IPS DF 6.9 (cell line): ENCODE data around the gene CUBN.

Experiments
- DNase-seq: peaks from one replicate; pipeline ENCODE4 v3.0.0-alpha.2; 2013; ENCODE audit warnings: low read depth, low spot score
- H3K27ac ChIP-seq: one replicate; pipeline ENCODE4 v1.5.1; 2013; ENCODE audit warnings: low read length, control low read depth
- H3K27me3 ChIP-seq: 2 replicates; pipeline ENCODE4 v1.6.1; 2013; ENCODE audit warnings: mild to moderate bottlenecking, low read length; ENCODE audit not compliant: control insufficient read depth, insufficient read depth
- H3K36me3 ChIP-seq: 2 replicates; pipeline ENCODE4 v1.6.1; 2013; ENCODE audit warnings: low read length; ENCODE audit not compliant: control insufficient read depth, insufficient read depth
- H3K4me1 ChIP-seq: 2 replicates; pipeline ENCODE4 v1.6.1; 2013; ENCODE audit warnings: low read length; ENCODE audit not compliant: control insufficient read depth, insufficient read depth
- H3K4me3 ChIP-seq: 2 replicates; pipeline ENCODE4 v1.5.1; 2013; ENCODE audit warnings: mild to moderate bottlenecking, low read length
- H3K9me3 ChIP-seq: 2 replicates; pipeline ENCODE4 v1.6.1; 2013; ENCODE audit warnings: low read length, inconsistent platforms; ENCODE audit not compliant: control insufficient read depth, insufficient read depth
- WGBS: extraction: QIAGEN DNeasy Blood & Tissue Kit; methylation state at CpG from one replicate; pipeline ENCODE4 v1.1.7; 2013; ENCODE audit warnings: mixed read lengths, missing lambda C conversion rate; ENCODE audit not compliant: insufficient read length, insufficient coverage; 5-methylcytosine and 5-hydroxymethylcytosine counted together

The CUBN gene

DNA sequence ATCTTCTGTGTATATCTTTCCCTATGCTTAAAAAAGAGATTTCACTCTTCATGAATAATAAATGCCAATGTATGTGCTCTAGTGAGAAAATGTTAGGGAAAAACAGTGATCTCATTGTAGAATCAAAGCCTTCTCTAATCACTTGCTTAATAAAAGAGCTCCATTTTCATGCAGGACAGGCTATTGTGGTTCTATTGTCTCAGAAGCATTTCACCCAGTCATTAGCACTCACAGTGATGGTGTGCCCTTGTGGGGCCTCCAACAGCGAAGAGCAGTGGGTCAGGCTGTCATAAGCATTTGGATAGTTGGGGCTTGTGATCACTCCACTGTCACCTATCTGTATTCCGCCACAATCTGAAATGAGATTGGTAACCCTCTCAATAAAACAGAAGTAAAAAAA, 228.5 kb downstream of the CUBN start:
- DNase-seq: no peak
- Histone ChIP-seq H3K9me3 (no peaks in the 10 kb centered on the region), H3K36me3 (no peaks in the 10 kb centered on the region), H3K27ac (no peak overlapping the region), H3K4me3 (no peak overlapping the region), H3K27me3 (no peaks in the 10 kb centered on the region), H3K4me1 (no peaks in the 10 kb centered on the region)
- no CpG with 5 or more reads among the region's 2 CpGs for WGBS

DNA sequence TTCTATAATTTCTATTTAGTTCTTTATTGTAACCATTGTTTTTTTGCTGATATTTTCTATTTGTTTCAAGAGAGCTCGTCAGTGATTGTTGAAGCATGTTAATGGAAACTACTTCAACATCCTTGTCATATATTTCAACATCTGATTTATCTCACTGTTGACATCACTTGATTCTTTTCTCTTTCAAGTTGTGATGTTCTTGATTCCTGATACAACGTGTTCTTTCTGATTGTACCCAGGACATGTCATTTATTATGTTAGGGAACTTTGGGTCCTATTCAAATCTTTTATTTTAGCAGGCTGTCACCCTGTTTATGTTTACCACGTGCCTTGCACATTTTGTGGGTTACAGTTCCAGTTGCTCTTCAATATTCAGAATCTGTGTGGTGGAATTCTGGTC, 232.6 kb downstream of the CUBN start:
- Histone ChIP-seq H3K9me3 (no peaks in the 10 kb centered on the region), H3K4me3 (no peak overlapping the region), H3K27ac (no peak overlapping the region), H3K27me3 (no peaks in the 10 kb centered on the region), H3K36me3 (no peaks in the 10 kb centered on the region), H3K4me1 (no peaks in the 10 kb centered on the region)
- WGBS: no CpG with 5 or more reads among the region's 3 CpGs
- no peak for DNase-seq

DNA sequence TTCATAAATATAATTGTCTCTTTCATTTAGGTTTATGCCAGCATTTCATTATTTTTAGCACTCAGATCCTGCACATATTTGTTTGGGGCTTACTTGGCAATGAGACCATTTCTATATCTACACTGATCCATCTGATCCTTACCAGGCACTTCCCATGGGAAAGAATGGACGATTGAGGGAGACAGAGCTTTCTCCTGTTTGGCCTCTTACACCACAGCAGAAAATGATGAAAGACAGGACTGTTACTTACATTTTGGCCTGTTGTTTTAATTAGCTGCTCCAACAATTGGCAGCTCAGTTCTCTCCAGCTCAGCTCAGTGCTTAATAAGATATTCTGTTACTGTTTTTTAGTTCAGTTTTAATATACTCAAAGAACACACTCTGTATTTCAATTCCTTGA, 234.8 kb downstream of the CUBN start:
- no CpG with 5 or more reads among the region's 1 CpG for WGBS

DNA sequence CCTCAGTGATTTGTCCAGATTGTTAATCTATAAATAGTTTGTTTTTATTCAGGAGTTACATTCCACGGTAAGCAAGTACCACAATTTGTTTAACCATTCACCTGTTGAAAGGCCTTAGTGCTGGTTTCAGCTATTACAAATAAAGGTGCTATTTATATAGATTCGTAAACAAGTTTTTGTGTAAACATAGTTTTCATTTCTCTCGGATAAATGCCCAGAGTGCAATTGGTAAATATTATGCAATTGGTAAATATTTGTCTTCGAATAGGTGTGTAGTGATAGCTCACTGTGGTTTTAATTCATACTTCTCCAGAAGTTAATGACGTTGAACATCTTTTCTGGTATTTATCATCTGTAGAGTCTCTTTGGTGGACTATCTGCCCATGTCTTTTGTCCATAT, 235.9 kb downstream of the CUBN start:
- DNase-seq: no peak
- Histone ChIP-seq H3K4me1 (no peaks in the 10 kb centered on the region), H3K9me3 (no peaks in the 10 kb centered on the region), H3K27me3 (no peaks in the 10 kb centered on the region), H3K36me3 (no peaks in the 10 kb centered on the region), H3K4me3 (no peak overlapping the region), H3K27ac (no peak overlapping the region)
- WGBS: no CpG with 5 or more reads among the region's 5 CpGs

More for the DNA sequence above, 234.8 kb downstream of the CUBN start:
- Histone ChIP-seq H3K4me1 (no peaks in the 10 kb centered on the region), H3K36me3 (no peaks in the 10 kb centered on the region), H3K27me3 (no peaks in the 10 kb centered on the region), H3K9me3 (no peaks in the 10 kb centered on the region), H3K27ac (no peak overlapping the region), H3K4me3 (no peak overlapping the region)
- DNase-seq: no peak

DNA sequence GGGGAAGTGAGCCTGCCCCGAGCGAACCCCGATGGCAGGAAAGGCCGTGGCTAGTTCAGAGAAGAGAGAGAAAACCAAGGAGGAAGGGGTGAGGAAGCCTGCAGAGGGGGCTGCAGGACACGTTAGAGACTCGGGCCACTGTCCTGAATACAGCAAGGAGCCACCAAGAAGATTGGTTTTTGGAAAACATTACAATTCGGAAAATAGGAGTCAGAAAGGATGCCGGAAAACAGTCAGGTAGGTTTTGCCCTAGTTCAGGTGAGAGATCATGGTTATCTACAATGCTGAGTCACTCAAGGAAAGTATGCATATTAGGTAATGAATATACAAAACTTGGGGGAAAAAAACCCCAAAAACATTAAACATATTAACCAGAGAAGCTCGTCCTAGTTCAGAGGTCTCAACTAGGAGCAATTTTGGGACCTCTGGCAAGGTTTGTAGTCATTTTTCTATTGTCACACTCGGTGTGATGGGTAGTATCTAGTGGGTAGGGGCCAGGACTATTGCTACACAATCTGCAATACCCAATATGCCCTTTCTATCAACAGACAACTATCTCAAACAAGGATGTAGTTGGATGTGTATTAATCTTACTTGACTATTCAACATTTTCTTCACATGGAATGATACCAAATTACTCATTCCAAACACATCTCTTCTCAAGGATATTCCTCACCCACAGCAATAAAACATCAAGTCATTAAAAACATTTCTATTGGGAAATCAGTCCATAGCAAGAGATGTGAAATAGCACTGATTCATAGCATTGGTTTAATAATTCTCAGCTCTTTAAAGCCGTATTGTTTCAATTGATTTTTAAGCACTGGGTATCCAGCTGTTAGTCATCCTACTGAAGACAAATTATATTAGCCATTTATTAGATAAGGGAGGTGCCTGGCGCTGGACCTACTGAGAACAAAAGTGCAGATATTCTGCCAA, 238.0 kb downstream of the CUBN start:
- Histone ChIP-seq H3K4me3 (no peak overlapping the region), H3K4me1 (no peaks in the 10 kb centered on the region), H3K9me3 (no peaks in the 10 kb centered on the region), H3K36me3 (no peaks in the 10 kb centered on the region), H3K27me3 (no peaks in the 10 kb centered on the region), H3K27ac (no peak overlapping the region)
- no peak for DNase-seq
- WGBS: no CpG with 5 or more reads among the region's 12 CpGs

DNA sequence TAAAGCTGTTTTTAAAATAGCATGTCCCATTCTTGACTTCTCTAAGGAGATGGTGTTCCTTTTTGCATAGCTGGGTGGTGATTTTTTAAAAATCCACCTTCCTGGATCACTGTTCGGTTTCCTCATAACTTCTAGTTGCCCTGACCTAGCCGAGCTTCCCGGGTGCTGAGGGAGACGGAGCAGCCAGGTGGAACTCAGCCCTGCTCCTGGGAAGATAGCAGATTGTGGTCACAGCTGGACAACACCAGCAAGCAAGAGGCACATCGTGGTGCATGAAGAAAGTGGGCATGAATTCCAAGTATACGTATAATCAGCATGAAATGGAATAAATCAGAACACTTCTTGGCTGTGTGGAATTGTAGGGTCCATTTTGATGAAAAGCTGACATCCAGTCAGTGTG, 238.9 kb downstream of the CUBN start:
- no peaks in the 10 kb centered on the region for H3K4me1 ChIP-seq
- no peak overlapping the region for H3K27ac ChIP-seq
- no peak overlapping the region for H3K4me3 ChIP-seq
- H3K36me3 ChIP-seq: no peaks in the 10 kb centered on the region
- H3K9me3 ChIP-seq: no peaks in the 10 kb centered on the region
- H3K27me3 ChIP-seq: no peaks in the 10 kb centered on the region
- DNase-seq: no peak
- WGBS: no CpG with 5 or more reads among the region's 6 CpGs

DNA sequence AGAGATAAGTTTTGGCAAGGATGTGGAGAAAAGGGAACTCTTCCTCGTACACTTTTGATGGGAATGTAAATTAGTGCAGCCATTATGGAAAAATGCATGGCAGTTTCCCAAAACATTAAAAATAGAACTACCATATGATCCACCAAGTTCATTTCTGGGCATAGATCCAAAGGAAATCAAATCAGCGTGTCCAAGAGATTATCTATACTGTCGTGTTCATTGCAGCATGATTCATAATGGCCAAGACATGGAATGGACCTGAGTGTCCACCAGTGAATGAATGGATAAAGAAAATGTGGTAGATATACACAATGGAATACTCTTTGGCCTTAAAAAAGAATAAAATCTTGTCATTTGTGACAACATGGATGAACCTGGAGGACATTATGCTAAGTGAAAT, 242.0 kb downstream of the CUBN start:
- H3K9me3 ChIP-seq: no peaks in the 10 kb centered on the region
- H3K4me3 ChIP-seq: no peak overlapping the region
- no peaks in the 10 kb centered on the region for H3K4me1 ChIP-seq
- DNase-seq: no peak
- no CpG with 5 or more reads among the region's 3 CpGs for WGBS
- H3K36me3 ChIP-seq: no peaks in the 10 kb centered on the region
- H3K27ac ChIP-seq: no peak overlapping the region
- H3K27me3 ChIP-seq: no peaks in the 10 kb centered on the region

DNA sequence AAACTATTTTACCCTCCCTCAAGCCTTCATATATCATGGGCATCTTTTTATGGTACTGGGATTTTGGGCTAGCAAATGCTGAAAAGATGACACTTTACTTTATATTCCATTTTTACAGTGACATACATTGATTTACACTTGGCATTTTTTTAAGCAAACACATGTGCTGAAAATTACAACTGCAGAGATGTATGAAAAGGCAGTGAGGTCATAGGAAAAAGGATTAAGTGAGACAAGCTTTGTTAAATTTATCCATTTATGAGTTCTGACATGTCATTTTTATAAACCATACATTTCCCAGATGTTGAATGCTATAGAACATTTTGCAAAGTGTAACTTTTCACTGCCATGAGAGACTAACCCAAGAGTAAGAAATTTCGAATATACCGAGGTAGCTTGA, 243.6 kb downstream of the CUBN start:
- WGBS: 100% methylated on average over 1 of the region's 2 CpGs
- DNase-seq: no peak
- H3K4me3 ChIP-seq: no peak overlapping the region

DNA sequence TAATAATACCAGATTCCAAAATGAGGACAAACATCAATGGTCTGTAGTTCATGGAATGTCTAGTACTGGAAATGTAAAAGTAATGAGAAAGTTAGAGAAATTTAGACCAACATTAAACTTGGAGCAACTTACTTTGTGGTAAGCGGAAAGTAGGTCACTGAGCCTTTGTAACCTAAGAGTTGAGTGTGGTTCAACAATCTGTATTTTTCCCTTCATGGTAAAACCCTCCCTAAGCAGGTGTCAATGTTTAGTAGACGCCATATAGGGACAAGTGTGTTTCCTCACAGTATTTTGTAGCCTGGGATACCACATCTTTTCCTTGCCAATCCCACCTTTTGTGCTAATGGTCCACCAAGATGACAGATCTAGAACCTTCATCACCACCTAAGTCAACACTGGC, 245.1 kb downstream of the CUBN start:
- Histone ChIP-seq H3K27ac (no peak overlapping the region), H3K4me1 (no peaks in the 10 kb centered on the region), H3K36me3 (no peaks in the 10 kb centered on the region), H3K4me3 (no peak overlapping the region), H3K9me3 (no peaks in the 10 kb centered on the region), H3K27me3 (no peaks in the 10 kb centered on the region)
- WGBS: no CpG with 5 or more reads among the region's 2 CpGs
- no peak for DNase-seq

More for the DNA sequence above, 243.6 kb downstream of the CUBN start:
- Histone ChIP-seq H3K27ac (no peak overlapping the region), H3K36me3 (no peaks in the 10 kb centered on the region), H3K4me1 (no peaks in the 10 kb centered on the region), H3K27me3 (no peaks in the 10 kb centered on the region), H3K9me3 (no peaks in the 10 kb centered on the region)

DNA sequence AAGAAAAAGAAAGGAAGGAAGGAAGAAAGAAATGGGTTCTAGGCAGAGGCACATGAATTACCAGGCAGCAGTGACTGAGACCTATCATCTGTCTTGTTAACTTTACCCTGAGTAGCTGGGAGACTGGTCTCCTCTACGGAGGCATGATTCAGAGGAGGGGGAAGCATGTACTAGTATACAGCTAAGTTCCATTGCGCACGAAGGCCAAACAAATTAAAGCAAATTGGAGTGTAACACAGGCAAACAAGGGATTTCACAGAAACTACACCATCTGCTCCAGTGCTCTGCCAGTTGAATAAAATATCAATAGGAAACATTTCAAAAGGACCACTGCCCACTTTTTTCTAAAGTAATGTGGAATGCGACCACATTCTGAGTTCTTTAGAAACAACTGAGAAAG, 246.5 kb downstream of the CUBN start:
- no peaks in the 10 kb centered on the region for H3K36me3 ChIP-seq
- H3K4me1 ChIP-seq: no peaks in the 10 kb centered on the region
- no peak for DNase-seq
- H3K4me3 ChIP-seq: no peak overlapping the region
- WGBS: no CpG with 5 or more reads among the region's 4 CpGs
- H3K27me3 ChIP-seq: no peaks in the 10 kb centered on the region
- no peak overlapping the region for H3K27ac ChIP-seq
- H3K9me3 ChIP-seq: no peaks in the 10 kb centered on the region

DNA sequence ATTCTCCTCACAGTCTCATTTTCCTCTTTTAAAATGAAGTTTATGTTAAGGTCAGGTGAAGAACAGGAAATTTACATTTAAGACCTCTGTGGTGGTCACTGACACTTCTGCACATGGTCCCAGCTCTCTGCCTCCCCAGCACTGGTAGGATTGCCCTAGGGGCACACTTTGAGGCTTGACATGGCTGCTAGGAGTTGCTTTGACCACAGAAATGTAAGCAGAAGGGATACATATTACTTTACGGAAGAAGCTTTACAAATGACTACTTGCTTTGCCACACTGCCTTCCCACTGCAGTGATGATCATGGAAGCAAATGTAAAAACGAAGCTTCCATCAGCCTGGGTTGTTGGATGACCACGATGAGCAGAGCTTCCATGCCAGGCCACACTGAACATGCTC, 259.3 kb downstream of the CUBN start:
- Histone ChIP-seq H3K9me3 (no peaks in the 10 kb centered on the region), H3K27ac (no peak overlapping the region), H3K27me3 (no peaks in the 10 kb centered on the region), H3K4me3 (no peak overlapping the region), H3K36me3 (no peaks in the 10 kb centered on the region), H3K4me1 (peaks cover 2% of the 10 kb centered on the region; the same call in 1 of the 2 replicates)
- DNase-seq: no peak
- no CpG with 5 or more reads among the region's 3 CpGs for WGBS
